A549 (cell line): Measurements from ENCODE around the gene TULP1. TPM values are rescaled to one million over a fixed set of nuclear protein-coding genes. Genes with fewer than 3 reads are reported as not detected.

Experiments
- ATAC-seq, 2 experiments: fragments of 200-7000 bp in 1 of 2; fragments of >200 bp in 1 of 2; cut with Nextera tagmentation in 1 of 2; cut with Tn5 transposase in 1 of 2; 3 replicates each; pipeline versions ENCODE4 v1.8.0 to v1.9.1; 2018 to 2020; ENCODE audit warnings: mild to moderate bottlenecking in 1 of 2, moderate library complexity in 1 of 2
- CTCF ChIA-PET: fragments of 300-600 bp; sonication (Branson Sonifier 250); formaldehyde crosslinking; extraction: SDS; loops from one replicate; lab custom pipeline; 2021; ENCODE audit warnings: antibody characterized with exemption, inconsistent platforms; lab: Yijun Ruan, JAX
- POLR2A ChIA-PET: fragments of 350-600 bp; formaldehyde crosslinking; extraction: SDS; loops from one replicate; lab custom pipeline; 2021; ENCODE audit warnings: antibody characterized with exemption, inconsistent platforms; lab: Yijun Ruan, JAX
- DNase-seq, 2 experiments: peaks; one replicate each; pipeline versions ENCODE4 v3.0.0 to v3.0.0-alpha.2; 2011 to 2016; ENCODE audit warnings: low read depth in 1 of 2, low spot score in 1 of 2
- FAIRE-seq: peaks from 2 replicates; lab custom pipeline; 2011; peaks lifted over from hg19 to GRCh38; lab: Jason Lieb, UNC
- H3K27ac ChIP-seq, 2 experiments: fragments of >200 bp; sonication (Bioruptor Twin); formaldehyde crosslinking; 3 replicates each; pipeline ENCODE4 v1.5.1; 2016 to 2017
- H3K4me1 ChIP-seq: fragments of >200 bp; sonication (Bioruptor Twin); formaldehyde crosslinking; 3 replicates; pipeline ENCODE4 v1.6.1; 2016
- H3K4me2 ChIP-seq: fragments of >200 bp; sonication (Bioruptor Twin); formaldehyde crosslinking; 3 replicates; pipeline ENCODE4 v1.6.1; 2016
- H3K4me3 ChIP-seq: fragments of >200 bp; sonication (Bioruptor Twin); formaldehyde crosslinking; 3 replicates; pipeline ENCODE4 v1.5.1; 2016
- H3K9me3 ChIP-seq: fragments of >200 bp; sonication (Bioruptor Twin); formaldehyde crosslinking; 3 replicates; pipeline ENCODE4 v1.6.1; 2016
- CBX2 ChIP-seq: fragments of 200-600 bp; sonication (generic); IDR thresholded peaks from 2 replicates; pipeline ENCODE4 v1.6.1; 2016; ENCODE audit warnings: low read depth, mild to moderate bottlenecking, borderline replicate concordance
- CEBPB ChIP-seq, 2 experiments: fragments of >200 bp in 1 of 2; sonication (Bioruptor Twin) in 1 of 2; formaldehyde crosslinking in 1 of 2; IDR thresholded peaks; 2 replicates each; pipeline ENCODE4 v1.6.1; 2012 to 2016
- CHD4 ChIP-seq: fragments of 200-600 bp; sonication (generic); IDR thresholded peaks from 2 replicates; pipeline ENCODE4 v1.6.1; 2016; ENCODE audit warnings: antibody characterized with exemption, mild to moderate bottlenecking, borderline replicate concordance
- EP300 ChIP-seq, 2 experiments: fragments of >200 bp; sonication (Bioruptor Twin); formaldehyde crosslinking; IDR thresholded peaks; 2 replicates in 1 of 2; 3 replicates in 1 of 2; pipeline ENCODE4 v1.6.1; 2016 to 2017
- GATA3 ChIP-seq: IDR thresholded peaks from 2 replicates; pipeline ENCODE4 v1.6.1; 2012; ENCODE audit warnings: borderline replicate concordance
- HDAC2 ChIP-seq: fragments of 200-600 bp; sonication (generic); IDR thresholded peaks from 2 replicates; pipeline ENCODE4 v1.6.1; 2016
- HEYL ChIP-seq: fragments of 250-450 bp; sonication (Bioruptor Pico); IDR thresholded peaks from 2 replicates; pipeline ENCODE4 v1.8.0; 2021; ENCODE audit warnings: mild to moderate bottlenecking, moderate library complexity
- HOXB5 ChIP-seq: fragments of 250-450 bp; sonication (Bioruptor Pico); IDR thresholded peaks from 2 replicates; pipeline ENCODE4 v1.5.0; 2020; ENCODE audit warnings: mild to moderate bottlenecking, moderate library complexity
- KDM5A ChIP-seq: fragments of 200-600 bp; sonication (generic); IDR thresholded peaks from 2 replicates; pipeline ENCODE4 v1.6.1; 2016; ENCODE audit warnings: antibody characterized with exemption, mild to moderate bottlenecking
- MYC ChIP-seq: IDR thresholded peaks from 2 replicates; pipeline ENCODE4 v1.6.1; 2012; ENCODE audit warnings: mild to moderate bottlenecking, inconsistent platforms, low read length, improper control_type of control experiment, borderline replicate concordance
- NR3C1 ChIP-seq: fragments of >200 bp; sonication (Bioruptor Twin); formaldehyde crosslinking; IDR thresholded peaks from 3 replicates; pipeline ENCODE4 v1.6.1; 2017
- PHF8 ChIP-seq: fragments of 200-600 bp; sonication (generic); IDR thresholded peaks from 2 replicates; pipeline ENCODE4 v1.6.1; 2016; ENCODE audit warnings: low read depth, mild to moderate bottlenecking, antibody characterized with exemption, moderate library complexity, borderline replicate concordance
- RARB ChIP-seq: fragments of 250-450 bp; sonication (Bioruptor Pico); IDR thresholded peaks from 2 replicates; pipeline ENCODE4 v1.8.0; 2021; ENCODE audit warnings: mild to moderate bottlenecking, moderate library complexity
- TFCP2L1 ChIP-seq: fragments of 250-450 bp; sonication (Bioruptor Pico); IDR thresholded peaks from 2 replicates; pipeline ENCODE4 v1.5.0; 2021; ENCODE audit warnings: mild to moderate bottlenecking
- ZNF302 ChIP-seq: fragments of 250-450 bp; sonication (Bioruptor Pico); IDR thresholded peaks from 2 replicates; pipeline ENCODE4 v1.9.0; 2021; ENCODE audit warnings: inconsistent platforms, mild to moderate bottlenecking, moderate library complexity
- ZSCAN20 ChIP-seq: fragments of 250-450 bp; sonication (Bioruptor Pico); IDR thresholded peaks from 2 replicates; pipeline ENCODE4 v1.8.0; 2022; ENCODE audit warnings: mild to moderate bottlenecking, moderate library complexity
- WGBS: methylation state at CpG from one replicate; pipeline ENCODE4 v1.1.6; 2017; ENCODE audit errors: missing lambda C conversion rate; 5-methylcytosine and 5-hydroxymethylcytosine counted together
- polyA plus RNA-seq, 4 experiments: library from polyadenylated mRNA; depleted of rRNA in 3 of 4; stranded (reverse); fragments of >200 nt; fragmentation: RNase III in 1 of 4; extraction: RNeasy Plus Mini Kit Qiagen cat#74134 plus additional on column Dnase treatment in 1 of 4; gene quantifications; 2 replicates in 3 of 4; 3 replicates in 1 of 4; pipeline ENCODE4 v1.2.3, GENCODE V29; 2011 to 2017
- TF ChIP-seq, protein P1 (sequence below): fragments of 200-600 bp; sonication (generic); IDR thresholded peaks from 2 replicates; pipeline ENCODE4 v1.6.1; 2016; ENCODE audit warnings: antibody characterized with exemption, mild to moderate bottlenecking, moderate library complexity
- TF ChIP-seq, protein P2 (sequence below): fragments of >200 bp; sonication (Bioruptor Twin); formaldehyde crosslinking; IDR thresholded peaks from 2 replicates; pipeline ENCODE4 v1.6.1; 2016
- TF ChIP-seq, protein P3 (sequence below): fragments of 250-450 bp; sonication (Bioruptor Pico); IDR thresholded peaks from 2 replicates; pipeline ENCODE4 v1.5.0; 2020; ENCODE audit warnings: low read depth, mild to moderate bottlenecking, moderate library complexity

Gene TULP1
- polyA plus RNA-seq, 2 of the 4 experiments (the other 2 are of a cell fraction) = not detected

DNA sequence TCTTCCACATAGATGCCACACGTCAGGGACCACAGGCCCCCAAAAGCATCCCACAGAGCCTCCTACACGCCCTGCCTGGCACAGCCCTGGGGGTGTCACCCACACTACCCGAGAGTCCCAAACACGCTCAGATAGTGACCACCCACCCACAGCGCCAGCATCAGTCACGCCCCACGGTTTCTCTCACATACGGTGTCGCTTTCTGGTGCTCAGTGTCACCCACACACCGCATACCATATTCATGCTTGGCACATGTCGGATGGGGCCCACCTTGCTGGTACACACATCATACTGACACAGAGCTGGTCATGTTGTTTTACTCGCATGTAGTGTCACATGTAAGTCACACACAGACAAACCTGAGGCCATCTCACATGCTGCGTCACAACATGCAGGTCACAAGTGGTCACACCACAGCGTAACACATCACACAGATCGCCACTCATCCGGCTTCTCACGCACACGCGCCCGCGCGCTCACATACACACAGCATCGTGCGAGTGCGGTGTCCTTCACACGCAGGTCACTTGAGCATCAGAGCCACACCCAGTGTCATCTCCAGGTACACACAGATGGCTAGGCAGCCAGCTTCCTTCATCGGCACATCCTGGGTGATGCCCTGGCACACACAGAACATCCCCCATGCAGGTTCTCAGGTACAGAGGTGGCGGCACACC is 19.3 kb downstream of the TULP1 start:
- CTCF ChIA-PET = no interaction called here

DNA sequence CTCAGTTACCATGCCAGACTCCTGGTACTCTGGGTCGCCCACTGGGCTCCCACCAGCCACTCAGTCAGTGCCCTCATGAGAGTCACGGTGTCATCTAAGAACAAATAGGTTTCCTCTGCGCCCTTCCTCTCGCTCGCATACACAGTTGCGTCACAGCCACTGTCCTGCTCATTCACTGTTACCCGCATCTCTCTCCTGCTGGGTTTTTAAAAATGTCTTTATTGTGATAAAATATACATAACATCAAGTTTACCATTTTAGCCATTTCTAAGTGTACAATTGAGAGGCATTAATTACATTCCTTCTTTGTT is 19.8 kb downstream of the TULP1 start:
- FAIRE-seq (no peak), ATAC-seq (no peak), DNase-seq (no peak)
- H3K4me1 ChIP-seq = peaks cover 15% of the 10 kb centered on the region
- no peak overlapping the region for H3K4me3 ChIP-seq
- H3K9me3 ChIP-seq = no peaks in the 10 kb centered on the region
- TF ChIP-seq PHF8 (no peak), CBX2 (no peak), CHD4 (no peak), RARB (no peak), HOXB5 (CRISPR knock-in tag) (no peak), KDM5A (no peak), HDAC2 (no peak), GATA3 (no peak), HEYL (CRISPR knock-in tag) (no peak), EP300 (IDR thresholded peaks at IDR 0.05) (no peak), ZSCAN20 (no peak), NR3C1 (no peak), CEBPB (IDR thresholded peaks at IDR 0.05) (no peak), MYC (no peak), ZNF302 (no peak), TFCP2L1 (CRISPR knock-in tag) (no peak)
- TF ChIP-seq, protein P1, sequence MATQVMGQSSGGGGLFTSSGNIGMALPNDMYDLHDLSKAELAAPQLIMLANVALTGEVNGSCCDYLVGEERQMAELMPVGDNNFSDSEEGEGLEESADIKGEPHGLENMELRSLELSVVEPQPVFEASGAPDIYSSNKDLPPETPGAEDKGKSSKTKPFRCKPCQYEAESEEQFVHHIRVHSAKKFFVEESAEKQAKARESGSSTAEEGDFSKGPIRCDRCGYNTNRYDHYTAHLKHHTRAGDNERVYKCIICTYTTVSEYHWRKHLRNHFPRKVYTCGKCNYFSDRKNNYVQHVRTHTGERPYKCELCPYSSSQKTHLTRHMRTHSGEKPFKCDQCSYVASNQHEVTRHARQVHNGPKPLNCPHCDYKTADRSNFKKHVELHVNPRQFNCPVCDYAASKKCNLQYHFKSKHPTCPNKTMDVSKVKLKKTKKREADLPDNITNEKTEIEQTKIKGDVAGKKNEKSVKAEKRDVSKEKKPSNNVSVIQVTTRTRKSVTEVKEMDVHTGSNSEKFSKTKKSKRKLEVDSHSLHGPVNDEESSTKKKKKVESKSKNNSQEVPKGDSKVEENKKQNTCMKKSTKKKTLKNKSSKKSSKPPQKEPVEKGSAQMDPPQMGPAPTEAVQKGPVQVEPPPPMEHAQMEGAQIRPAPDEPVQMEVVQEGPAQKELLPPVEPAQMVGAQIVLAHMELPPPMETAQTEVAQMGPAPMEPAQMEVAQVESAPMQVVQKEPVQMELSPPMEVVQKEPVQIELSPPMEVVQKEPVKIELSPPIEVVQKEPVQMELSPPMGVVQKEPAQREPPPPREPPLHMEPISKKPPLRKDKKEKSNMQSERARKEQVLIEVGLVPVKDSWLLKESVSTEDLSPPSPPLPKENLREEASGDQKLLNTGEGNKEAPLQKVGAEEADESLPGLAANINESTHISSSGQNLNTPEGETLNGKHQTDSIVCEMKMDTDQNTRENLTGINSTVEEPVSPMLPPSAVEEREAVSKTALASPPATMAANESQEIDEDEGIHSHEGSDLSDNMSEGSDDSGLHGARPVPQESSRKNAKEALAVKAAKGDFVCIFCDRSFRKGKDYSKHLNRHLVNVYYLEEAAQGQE = no peak
- TF ChIP-seq, protein P2, sequence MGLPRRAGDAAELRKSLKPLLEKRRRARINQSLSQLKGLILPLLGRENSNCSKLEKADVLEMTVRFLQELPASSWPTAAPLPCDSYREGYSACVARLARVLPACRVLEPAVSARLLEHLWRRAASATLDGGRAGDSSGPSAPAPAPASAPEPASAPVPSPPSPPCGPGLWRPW = no peak
- TF ChIP-seq, protein P3, sequence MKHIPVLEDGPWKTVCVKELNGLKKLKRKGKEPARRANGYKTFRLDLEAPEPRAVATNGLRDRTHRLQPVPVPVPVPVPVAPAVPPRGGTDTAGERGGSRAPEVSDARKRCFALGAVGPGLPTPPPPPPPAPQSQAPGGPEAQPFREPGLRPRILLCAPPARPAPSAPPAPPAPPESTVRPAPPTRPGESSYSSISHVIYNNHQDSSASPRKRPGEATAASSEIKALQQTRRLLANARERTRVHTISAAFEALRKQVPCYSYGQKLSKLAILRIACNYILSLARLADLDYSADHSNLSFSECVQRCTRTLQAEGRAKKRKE = no peak
- ChIA-PET POLR2A (no interaction called here), CTCF (no interaction called here)
- WGBS = 94% methylated on average over 7 of the region's 7 CpGs
- no peak overlapping the region for H3K4me2 ChIP-seq
- H3K27ac ChIP-seq = no peak overlapping the region

More for the DNA sequence above, 19.3 kb downstream of the TULP1 start:
- H3K4me3 ChIP-seq = no peak overlapping the region
- no peak for FAIRE-seq
- no peak overlapping the region for H3K27ac ChIP-seq
- peaks cover 12% of the 10 kb centered on the region for H3K4me1 ChIP-seq
- TF ChIP-seq TFCP2L1 (CRISPR knock-in tag) = no peak
- POLR2A ChIA-PET = no interaction called here
- no peaks in the 10 kb centered on the region for H3K9me3 ChIP-seq
- no peak overlapping the region for H3K4me2 ChIP-seq
- no peak for DNase-seq
- ATAC-seq = no peak
- WGBS = 92% methylated on average over 21 of the region's 28 CpGs
